Measurements from ENCODE around the gene TEX22. TPM values are rescaled to one million over a fixed set of nuclear protein-coding genes. Genes with fewer than 3 reads are reported as not detected.
A peak's percentile ranks its signal among the peaks of the same experiment; 100 is the strongest.

Gene TEX22
- total RNA-seq, 1 donor from 2014 or later, result 0.41 TPM

DNA sequence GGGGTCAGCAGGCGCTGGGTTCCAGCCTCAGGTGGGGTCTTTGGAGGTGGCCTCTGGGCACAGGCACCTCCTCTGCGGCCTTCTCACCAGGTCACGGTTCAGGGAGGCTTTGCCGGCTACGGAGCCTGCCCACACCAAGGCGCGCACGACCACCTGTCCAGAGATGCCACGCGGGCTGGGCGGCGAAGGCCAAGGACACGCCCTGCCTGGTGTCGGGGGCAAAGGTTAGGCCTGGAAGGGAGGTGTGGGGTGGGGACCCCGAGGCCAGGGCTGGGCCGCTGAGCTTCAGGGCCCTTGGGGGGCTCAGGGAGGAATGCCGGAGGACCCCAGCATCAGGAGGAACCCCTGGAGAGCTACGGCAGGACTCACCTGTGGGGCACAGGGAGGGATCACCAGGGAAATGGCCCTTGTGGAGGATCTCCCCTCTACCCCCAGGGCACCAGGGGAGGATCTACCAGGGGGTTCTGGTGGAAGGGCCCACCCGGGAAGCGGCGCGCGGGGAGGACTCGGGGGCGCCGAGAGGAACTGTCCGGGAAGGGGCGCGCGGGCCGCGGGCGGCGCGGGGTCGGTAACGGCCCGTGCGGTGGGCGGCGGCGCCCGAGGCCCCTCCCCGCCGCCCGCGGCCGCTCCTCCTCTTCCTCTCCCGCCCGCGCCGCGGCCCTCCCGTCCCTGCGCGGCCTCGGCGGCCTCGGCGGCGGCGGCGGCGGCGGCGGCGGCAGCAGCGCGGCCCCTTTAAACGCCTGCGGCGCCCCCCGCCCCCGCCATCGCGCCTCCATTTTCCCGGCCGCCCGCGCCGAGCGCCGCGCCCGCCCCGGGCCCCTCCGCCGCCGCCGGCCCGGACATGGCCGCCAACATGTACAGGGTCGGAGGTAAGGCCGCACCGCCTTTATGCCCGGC is 21.1 kb downstream of the TEX22 start, which contains the start of gene MTA1:
Gene MTA1, plus strand, starts transcription at position 633 of the 897 bp plus-strand sequence. Its CDS starts 209 bp downstream, at position 842.
- DNase-seq (ENCODE audit: low spot score in 2 of 2), result peak; percentile 83 to 89
- FAIRE-seq, result no peak

GRCh38 chr14:105420101-105420973 is 22.0 kb downstream of the TEX22 start:
- peak; percentile 49 to 59 for DNase-seq (ENCODE audit: low spot score in 2 of 2)
- FAIRE-seq, result no peak

DNA sequence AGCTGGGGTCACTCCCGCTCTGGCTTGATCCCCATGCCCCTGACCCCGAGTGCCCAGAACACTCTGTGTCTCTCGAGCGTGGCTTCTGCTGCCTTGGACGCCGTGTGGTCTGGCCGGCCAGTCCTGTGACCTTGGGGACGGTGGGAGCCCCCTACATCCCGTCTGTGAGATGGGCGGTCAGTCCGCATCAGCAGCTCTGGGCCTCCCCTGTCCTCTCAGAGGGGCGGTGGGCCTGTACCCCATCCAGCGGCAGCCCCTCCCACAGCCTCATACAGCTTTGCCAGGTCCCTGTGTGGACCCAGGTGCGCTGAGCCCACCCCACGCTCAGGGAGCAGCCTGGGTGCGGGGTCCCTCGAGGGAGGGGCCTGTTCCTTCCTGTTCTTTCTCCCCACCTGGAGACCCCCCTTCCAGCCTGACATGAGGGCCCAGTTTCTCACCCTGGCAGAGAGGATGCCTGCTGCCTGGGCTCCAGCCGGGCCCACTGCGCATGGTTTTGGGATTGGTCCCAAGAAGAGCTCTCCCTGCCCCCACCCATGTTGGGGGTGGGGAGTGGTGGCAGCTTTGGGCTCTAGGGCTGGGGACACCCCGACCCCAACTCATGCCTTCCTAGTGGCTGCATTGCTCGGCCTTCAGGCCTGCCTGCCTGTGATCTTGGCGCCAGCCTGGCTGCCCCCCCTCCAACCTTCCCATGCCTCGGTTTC is 22.8 kb downstream of the TEX22 start:
- FAIRE-seq (no peak), DNase-seq (ENCODE audit: low spot score in 2 of 2) (peak in 1 of 2 donors; percentile 39)

DNA sequence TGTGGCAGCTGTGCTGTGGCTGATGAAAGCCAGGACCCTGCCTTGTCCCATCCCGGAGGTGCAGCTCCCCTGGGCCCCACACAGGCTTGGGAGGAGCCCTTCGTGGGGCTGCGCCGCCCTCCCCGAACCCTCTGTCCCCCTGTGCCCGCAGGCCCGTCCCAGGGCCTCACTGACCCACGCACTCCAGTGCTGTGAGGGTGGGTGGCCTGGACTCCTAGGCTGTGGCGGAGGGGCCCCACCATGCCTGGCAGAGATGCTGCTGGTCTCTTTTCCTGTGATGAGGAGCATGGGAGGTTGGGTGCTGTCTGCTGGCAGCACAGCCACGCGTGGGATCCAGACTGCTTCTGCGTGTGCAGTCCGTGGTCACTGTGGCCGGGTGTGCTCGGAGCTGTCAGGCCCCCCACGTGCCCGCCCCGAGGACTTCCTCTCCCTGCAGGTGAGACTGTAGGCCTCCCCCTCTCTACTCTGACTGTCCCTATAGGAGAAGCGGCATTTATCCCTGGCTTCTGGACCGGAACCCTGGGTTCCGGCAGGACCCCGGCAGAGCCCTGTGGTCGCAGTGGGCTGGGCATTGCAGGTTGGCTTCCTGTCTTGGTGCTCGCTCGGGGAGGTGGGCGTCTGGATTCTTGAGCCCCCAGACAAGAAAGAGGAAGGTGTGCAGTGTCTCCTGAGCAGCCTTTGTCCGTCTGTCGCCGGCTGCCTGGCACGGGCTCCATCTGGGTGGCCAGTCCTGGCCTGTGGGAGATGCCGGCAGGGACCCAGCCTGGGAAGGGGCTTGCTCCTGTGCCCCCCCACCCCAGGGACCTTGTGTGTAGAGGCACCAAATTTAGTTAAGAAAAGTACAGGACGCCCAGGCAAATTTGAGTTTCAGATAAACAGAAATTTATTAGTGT is 23.6 kb downstream of the TEX22 start:
- DNase-seq (ENCODE audit: low spot score in 2 of 2) (peak in 1 of 2 donors; percentile 54), FAIRE-seq (no peak)

GRCh38 chr14:105422695-105423487 is 24.6 kb downstream of the TEX22 start:
- DNase-seq (ENCODE audit: low spot score in 2 of 2) (peak in 1 of 2 donors; percentile 27), FAIRE-seq (no peak)

DNA sequence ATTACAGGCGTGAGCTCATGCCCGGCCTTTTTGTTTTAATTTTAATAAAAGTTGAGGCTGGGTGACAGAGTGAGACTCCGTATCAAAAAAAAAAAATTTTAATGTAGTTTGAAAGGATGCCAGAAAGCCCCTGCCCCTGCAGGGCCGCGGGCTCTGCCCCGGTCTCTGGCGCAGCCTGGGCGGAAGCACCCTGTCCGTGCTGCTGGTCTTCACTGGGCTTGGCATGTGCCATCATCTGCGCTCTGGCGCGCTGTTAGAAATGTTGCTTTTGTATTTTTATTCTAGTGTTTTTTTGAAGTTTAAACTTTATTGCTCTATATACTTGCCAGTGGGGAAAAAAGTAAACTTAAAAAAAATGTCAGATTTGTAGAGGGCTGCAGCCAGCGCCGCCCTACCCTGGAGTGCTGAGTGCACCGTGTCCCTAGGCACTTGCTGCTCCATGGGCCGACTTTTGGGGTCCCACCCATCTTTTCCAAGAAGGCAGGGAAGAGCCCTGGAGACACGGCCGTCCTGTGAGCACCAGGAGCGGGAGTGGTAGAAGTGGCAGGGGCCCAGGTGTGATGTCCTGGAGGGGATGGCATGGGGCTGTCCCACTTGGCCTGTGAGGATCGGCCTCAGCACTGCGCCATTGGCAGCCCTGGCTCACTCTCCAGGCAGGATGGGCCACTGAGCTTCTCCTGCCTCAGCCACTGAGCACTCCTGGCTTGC is 25.3 kb downstream of the TEX22 start:
- DNase-seq (ENCODE audit: low spot score in 2 of 2), result no peak
- no peak for FAIRE-seq

DNA sequence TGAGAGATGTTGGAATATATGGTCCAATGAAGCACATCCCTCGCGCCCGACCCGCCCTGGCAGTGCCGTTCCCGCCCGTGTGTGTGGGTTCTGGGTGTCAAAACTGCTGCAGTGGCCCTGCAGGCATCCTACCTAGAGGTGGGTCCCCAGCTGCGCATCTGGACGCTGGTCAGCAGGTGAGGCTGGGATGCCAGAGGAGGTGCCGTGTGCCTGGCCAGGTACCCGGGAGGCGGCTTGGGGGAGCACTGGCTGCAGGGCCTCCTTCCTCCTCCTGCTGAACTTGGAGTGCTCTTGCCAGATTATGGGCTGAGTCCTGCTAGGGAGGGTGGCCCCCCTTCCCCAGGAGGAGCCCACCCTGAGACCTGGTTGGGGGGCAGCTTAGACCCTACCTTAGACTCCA is 26.5 kb downstream of the TEX22 start:
- no peak for DNase-seq (ENCODE audit: low spot score in 2 of 2)
- FAIRE-seq, result no peak

- DNase-seq (ENCODE audit: low spot score in 2 of 2) (no peak), FAIRE-seq (no peak)
Observed at GRCh38 chr14:105425823-105426247, 27.5 kb downstream of the TEX22 start.

- DNase-seq (ENCODE audit: low spot score in 2 of 2), result no peak
- FAIRE-seq, result no peak
Observed at GRCh38 chr14:105426416-105427130, 28.2 kb downstream of the TEX22 start.

GRCh38 chr14:105427412-105427811 is 29.1 kb downstream of the TEX22 start:
- no peak for DNase-seq (ENCODE audit: low spot score in 2 of 2)
- FAIRE-seq, result no peak

DNA sequence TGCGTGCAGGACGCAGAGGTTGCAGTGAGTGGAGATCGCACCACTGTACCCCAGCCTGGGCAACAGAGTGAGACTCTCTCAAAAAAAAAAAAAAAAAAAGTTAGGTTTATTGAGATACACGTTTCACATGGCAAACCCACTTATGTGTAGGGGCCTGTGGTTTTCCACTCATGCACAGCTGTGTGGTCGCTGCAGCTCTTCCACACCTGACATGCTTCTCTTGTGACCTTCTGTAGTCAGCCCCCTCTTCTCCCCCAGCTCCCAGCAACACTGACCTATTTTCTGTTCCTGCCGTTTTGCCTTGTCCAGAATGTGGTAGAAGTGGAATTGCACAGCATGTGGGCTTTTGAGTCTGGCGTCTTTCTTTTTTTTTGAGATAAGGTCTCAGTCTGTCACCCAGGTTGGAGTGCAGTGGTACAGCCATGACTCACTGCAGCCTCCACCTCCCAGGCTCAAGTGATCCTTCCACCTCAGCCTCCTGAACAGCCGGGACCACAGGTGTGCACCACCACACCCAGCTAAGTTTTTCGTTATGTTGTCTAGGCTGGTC is 29.7 kb downstream of the TEX22 start:
- FAIRE-seq (no peak), DNase-seq (ENCODE audit: low spot score in 2 of 2) (no peak)

DNA sequence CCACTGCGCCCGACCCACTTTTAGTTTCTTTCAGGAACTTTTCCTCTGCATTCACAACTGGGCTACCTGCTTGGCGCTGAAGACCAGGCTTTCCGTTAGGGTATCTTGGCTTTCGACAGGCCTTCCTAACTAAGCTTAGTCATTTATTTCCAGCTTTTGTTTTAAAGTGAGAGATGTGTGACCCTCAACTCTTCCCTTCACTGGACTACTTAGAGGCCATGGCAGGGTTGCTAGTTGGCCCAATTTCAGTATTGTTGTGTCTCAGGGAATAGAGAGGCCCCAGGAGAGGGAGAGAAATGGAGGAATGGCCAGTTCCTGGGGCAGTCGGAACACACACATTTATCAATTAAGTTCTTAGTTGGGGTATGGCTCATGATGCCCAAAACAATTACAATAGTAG is 31.7 kb downstream of the TEX22 start:
- DNase-seq (ENCODE audit: low spot score in 2 of 2), result no peak
- FAIRE-seq, result no peak

- no peak for FAIRE-seq
- DNase-seq (ENCODE audit: low spot score in 2 of 2), result no peak
Observed at GRCh38 chr14:105430565-105430964, 32.2 kb downstream of the TEX22 start.

GRCh38 chr14:105431256-105431655 is 32.9 kb downstream of the TEX22 start:
- FAIRE-seq (no peak), DNase-seq (ENCODE audit: low spot score in 2 of 2) (no peak)

DNA sequence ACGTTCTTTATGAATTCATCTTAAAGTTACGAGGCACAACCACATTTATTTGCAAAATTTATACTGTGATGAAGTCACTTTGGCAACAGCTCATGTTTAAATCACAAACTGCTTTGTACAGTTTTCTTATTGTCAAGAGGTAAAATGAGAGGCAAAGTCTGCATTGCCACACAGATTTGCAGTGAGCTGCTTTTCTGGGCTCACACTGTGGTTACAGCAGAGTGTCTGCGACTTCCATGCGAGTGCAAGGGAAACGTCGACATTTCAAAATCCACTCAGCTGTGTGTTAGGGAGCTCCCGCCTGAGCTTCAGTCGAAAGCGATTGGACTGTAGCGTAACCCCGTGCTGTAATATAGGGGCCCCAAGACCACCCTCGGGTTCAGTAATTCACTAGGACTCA is 34.3 kb downstream of the TEX22 start:
- FAIRE-seq (no peak), DNase-seq (ENCODE audit: low spot score in 2 of 2) (no peak)

GRCh38 chr14:105433161-105433605 is 34.8 kb downstream of the TEX22 start:
- DNase-seq (ENCODE audit: low spot score in 2 of 2), result no peak
- FAIRE-seq, result no peak

DNA sequence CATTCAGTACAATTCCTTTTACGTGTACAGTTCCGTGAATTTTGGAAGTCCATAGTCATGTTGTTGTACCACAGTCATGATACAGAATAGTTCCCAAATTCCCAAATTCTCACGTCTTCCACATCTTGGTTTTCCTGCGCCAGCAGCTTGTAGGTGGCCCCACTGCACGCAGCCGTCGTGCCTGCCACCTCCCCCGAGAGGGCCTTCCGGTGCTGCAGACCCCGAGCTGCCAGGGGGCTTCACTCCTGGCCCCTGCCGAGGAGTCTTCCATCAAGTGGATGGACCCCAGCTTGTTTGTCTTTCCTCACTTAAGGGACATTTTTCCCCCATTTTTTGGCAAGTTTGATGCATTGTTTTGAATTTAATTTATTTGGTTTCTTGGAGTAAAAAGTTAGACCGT is 38.1 kb downstream of the TEX22 start:
- FAIRE-seq, result no peak

More for the DNA sequence above, 38.1 kb downstream of the TEX22 start:
- no peak for DNase-seq (ENCODE audit: low spot score in 2 of 2)

Data from frontal cortex (tissue), 4 donors.